Measurements from ENCODE around the gene LMO1.

GRCh38 chr11:8258289-8258688, 5.4 kb downstream of the LMO1 start:
- TF ChIP-seq CTCF (conservative IDR thresholded peaks at IDR 0.05; ENCODE audit: low read length) (no peak), EZH2phosphoT487 (IDR thresholded peaks at IDR 0.05; ENCODE audit: borderline replicate concordance) (no peak)

All from Loucy (cell line).